ENCODE measurements around the gene PTPRN2. TPM values are rescaled to one million over a fixed set of nuclear protein-coding genes. Genes with fewer than 3 reads are reported as not detected.

Gene PTPRN2
- polyA plus RNA-seq, 1 experiment: 0.02 TPM

GRCh38 chr7:158396982-158397862 is 190.4 kb downstream of the PTPRN2 start:
- H3K9me3 ChIP-seq (ENCODE audit: control insufficient read depth, insufficient read depth, low read length): peaks cover 77% of the 10 kb centered on the region
- ChIA-PET POLR2A (no interaction called here), CTCF (no interaction called here)
- no peaks in the 10 kb centered on the region for H3K27me3 ChIP-seq (ENCODE audit: control insufficient read depth, insufficient read depth, low read length)
- no peak overlapping the region for H3K27ac ChIP-seq (ENCODE audit: low read depth, low read length)
- DNase-seq (ENCODE audit: low read depth, low spot score): no peak
- H3K4me3 ChIP-seq (ENCODE audit: low read depth, low read length): no peak overlapping the region
- no peak for TF ChIP-seq CTCF (IDR thresholded peaks at IDR 0.05; ENCODE audit: low read depth, low read length)

DNA sequence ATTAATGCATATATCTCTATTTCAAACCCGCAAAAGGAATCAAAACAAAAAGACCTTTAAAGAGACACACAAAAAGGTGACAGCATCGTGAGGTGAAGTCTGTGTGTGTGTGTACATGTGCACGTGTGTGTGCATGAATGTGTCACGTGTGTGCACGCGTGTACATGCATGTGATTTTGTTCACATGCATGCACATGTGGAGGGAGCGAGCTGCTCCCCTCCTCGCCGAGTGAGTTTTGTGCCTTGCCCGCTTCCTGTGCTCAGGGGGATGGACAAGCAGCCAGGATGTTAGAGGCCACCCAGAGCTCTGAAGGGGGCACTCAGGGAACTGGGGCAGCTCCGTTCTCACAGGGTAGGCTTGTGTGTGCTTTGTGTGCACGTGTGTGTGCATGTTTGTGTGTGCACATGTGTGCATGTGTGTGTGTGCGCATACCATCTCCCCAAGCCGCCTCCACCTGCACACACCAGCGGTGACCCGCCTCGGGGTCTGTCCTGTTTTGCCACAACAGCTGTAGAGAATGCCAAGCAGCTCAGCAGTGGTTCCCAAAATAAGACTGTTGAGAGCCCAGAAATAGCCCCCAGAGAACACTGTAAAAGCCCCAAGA is 191.2 kb downstream of the PTPRN2 start:
- POLR2A ChIA-PET: no interaction called here
- CTCF ChIA-PET: no interaction called here
- H3K27ac ChIP-seq (ENCODE audit: low read depth, low read length): no peak overlapping the region
- no peak overlapping the region for H3K4me3 ChIP-seq (ENCODE audit: low read depth, low read length)
- TF ChIP-seq CTCF (IDR thresholded peaks at IDR 0.05; ENCODE audit: low read depth, low read length): no peak
- DNase-seq (ENCODE audit: low read depth, low spot score): no peak
- H3K9me3 ChIP-seq (ENCODE audit: control insufficient read depth, insufficient read depth, low read length): peaks cover 77% of the 10 kb centered on the region
- no peaks in the 10 kb centered on the region for H3K27me3 ChIP-seq (ENCODE audit: control insufficient read depth, insufficient read depth, low read length)

DNA sequence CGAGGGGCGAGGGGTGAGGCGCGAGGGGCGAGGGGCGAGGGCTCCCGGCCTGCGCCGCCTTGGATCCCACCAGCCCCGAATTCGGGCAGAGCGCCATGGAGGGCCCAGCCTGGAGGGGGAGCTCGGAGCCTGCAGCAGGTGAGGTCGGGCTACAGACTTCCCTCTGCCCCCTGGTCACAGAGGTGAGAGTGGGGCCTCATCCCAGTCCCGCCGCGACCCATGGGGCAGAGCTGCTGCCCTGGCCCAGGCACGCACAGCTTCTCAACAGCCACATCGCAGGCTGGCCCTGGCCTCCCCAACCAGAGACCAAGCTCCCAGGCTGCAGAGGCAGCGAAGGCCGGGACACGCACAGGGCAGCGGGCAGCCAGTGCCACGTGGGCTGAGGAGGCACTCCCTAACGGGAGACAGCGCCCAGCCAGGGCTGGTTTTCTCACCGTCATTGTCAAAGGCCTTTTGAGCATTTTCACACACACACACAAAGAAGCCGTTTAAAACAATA is 191.8 kb downstream of the PTPRN2 start:
- no peak for TF ChIP-seq CTCF (IDR thresholded peaks at IDR 0.05; ENCODE audit: low read depth, low read length)
- Histone ChIP-seq H3K27me3 (ENCODE audit: control insufficient read depth, insufficient read depth, low read length) (no peaks in the 10 kb centered on the region), H3K9me3 (ENCODE audit: control insufficient read depth, insufficient read depth, low read length) (peaks cover 77% of the 10 kb centered on the region), H3K27ac (ENCODE audit: low read depth, low read length) (no peak overlapping the region), H3K4me3 (ENCODE audit: low read depth, low read length) (no peak overlapping the region)
- no peak for DNase-seq (ENCODE audit: low read depth, low spot score)
- ChIA-PET POLR2A (no interaction called here), CTCF (no interaction called here)

- no peaks in the 10 kb centered on the region for H3K27me3 ChIP-seq (ENCODE audit: control insufficient read depth, insufficient read depth, low read length)
- H3K27ac ChIP-seq (ENCODE audit: low read depth, low read length): no peak overlapping the region
- H3K4me3 ChIP-seq (ENCODE audit: low read depth, low read length): no peak overlapping the region
- H3K9me3 ChIP-seq (ENCODE audit: control insufficient read depth, insufficient read depth, low read length): peaks cover 77% of the 10 kb centered on the region
- no peak for TF ChIP-seq CTCF (IDR thresholded peaks at IDR 0.05; ENCODE audit: low read depth, low read length)
- CTCF ChIA-PET: no interaction called here
- no peak for DNase-seq (ENCODE audit: low read depth, low spot score)
- POLR2A ChIA-PET: no interaction called here
Observed at GRCh38 chr7:158395349-158395748, 192.3 kb downstream of the PTPRN2 start.

DNA sequence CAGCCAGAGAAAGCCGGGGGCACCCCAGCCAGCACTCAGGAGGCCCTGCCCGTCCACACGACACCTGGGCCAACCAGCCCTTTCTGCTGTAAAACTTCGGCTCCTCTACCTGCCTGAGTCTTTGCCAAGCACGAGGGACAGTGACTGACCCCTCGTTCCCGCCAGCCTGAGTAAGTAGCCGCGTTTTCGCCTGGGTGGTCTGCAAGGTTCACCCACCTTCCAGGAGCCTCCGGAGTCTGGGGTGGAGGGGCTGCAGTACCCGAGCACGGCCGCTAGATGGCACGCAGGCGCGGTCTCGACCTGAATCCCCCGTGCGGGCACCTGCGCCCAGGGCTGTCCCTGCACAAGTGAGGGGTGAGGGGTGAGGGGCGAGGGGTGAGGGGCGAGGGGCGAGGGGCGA is 192.7 kb downstream of the PTPRN2 start:
- Histone ChIP-seq H3K9me3 (ENCODE audit: control insufficient read depth, insufficient read depth, low read length) (peaks cover 78% of the 10 kb centered on the region), H3K4me3 (ENCODE audit: low read depth, low read length) (no peak overlapping the region), H3K27ac (ENCODE audit: low read depth, low read length) (no peak overlapping the region), H3K27me3 (ENCODE audit: control insufficient read depth, insufficient read depth, low read length) (no peaks in the 10 kb centered on the region)
- no peak for DNase-seq (ENCODE audit: low read depth, low spot score)
- CTCF ChIA-PET: no interaction called here
- POLR2A ChIA-PET: no interaction called here
- no peak for TF ChIP-seq CTCF (IDR thresholded peaks at IDR 0.05; ENCODE audit: low read depth, low read length)
